NCI-H2081 (cell line): ENCODE data around the gene INSIG2.

ENCODE experiments used
- DNase-seq, 2 experiments: peaks; one replicate each; lab custom pipeline; 2025; lab: John Stamatoyannopoulos, UW

Gene INSIG2

DNA sequence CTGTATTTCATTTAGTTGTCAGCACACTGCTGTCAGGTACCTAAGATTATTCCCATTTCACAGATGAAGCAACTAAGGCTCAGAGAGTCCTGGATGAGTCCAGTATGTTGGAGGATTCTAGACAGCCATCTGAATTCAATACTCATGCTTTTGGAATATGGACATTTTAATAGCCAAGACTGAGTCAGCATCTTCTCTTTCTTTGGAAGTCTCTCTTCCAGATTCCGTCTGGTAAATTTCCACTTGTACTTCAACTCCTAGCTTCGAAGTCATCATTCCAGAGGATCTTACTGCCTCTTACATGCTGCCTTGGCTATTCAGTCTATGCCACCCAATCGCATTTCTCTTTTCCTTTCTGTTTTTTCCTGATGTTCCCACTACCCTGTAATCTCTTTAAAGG, 40.6 kb downstream of the INSIG2 start:
- DNase-seq: no peak

DNA sequence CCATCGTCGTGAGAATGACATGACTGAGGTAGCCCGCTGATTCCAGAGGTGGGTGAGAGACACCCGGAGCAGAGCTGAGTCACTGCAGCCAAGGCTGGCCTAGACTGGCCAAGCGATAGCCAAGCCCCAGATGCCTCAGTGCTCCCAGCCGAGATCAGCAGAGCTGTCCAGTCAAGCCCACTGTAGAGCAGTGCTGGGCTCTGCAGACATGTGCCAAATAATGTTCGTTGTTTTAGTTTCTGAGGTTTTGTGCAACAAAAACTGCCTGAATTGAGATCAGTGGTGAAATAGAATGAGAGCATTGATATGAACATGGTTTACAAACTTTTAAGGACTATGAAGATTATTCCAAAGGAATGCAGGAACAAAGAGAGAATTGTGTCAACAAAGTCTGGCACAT, 42.1 kb downstream of the INSIG2 start:
- no peak for DNase-seq

DNA sequence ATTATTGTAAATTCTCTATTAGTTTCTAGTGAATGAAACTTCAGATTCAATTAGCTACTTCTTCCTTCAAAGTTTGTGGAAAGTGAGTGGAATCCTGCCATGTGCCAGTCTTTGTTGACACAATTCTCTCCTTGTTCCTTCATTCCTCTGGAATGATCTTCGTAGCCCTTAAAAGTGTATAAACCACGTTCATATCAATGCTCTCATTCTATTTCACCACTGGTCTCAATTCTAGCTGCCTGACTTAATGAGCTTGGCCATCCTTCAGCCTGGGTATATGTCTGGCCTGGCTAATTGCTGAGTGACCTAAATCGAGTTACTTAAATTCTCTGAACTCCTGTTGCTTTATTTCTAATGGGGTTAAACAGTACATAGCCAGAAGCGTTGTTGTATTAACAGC, 43.5 kb downstream of the INSIG2 start:
- DNase-seq: no peak

DNA sequence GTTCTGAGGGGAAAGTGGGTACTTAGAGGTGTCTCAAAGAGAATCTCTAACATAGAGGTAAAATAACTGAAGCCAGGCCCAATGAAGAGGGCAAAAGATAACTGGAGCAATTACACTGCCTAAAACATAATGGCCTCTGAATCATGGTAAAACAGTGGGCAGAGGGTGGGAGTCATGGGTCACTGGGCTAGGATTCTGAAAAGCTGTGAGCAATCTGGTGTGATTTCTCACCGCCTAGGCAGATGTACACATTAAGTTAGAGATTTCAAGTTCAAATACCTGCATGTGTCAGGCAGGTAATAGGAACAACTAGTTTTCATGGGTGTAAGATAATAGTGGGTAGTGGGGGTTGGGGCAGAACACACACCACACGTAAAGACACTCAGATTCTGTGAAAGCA, 45.6 kb downstream of the INSIG2 start:
- DNase-seq: no peak

DNA sequence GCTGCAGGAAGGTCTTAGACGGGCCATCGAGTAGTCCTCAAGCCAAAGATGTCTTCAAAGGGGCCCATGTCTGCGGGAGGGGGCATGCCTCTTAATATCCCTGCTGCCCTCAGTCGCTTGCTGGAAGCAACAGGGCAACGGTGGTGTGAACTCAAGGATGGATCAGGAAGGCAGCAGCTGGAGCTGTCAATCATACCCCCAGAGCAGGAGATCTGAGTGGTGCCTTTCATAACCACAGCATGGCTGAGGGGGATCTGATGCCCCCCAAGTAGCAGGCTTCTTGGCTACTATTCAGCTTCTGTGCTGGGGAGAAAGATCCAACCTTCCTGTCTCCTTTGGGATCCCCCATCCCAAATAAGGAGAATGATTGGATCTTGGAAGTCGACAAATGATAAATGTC, 46.4 kb downstream of the INSIG2 start:
- DNase-seq: no peak

DNA sequence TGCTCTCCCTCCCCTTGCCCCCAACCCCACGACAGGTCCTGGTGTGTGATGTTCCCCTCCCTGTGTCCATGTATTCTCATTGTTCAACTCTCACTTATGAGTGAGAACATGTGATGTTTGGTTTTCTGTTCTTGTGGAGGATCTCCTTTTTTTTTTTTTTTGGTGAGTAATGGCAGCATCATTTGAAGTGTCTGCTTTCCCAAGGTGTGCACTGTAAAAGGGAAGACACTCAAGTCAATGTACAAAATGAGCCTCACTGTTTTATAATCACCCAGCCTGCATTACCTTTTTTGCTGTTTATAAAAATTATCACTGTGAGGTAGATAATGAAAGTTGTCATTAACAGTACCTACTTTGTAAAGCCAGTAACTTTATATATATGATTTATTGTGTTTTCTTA, 56.9 kb downstream of the INSIG2 start:
- no peak for DNase-seq

DNA sequence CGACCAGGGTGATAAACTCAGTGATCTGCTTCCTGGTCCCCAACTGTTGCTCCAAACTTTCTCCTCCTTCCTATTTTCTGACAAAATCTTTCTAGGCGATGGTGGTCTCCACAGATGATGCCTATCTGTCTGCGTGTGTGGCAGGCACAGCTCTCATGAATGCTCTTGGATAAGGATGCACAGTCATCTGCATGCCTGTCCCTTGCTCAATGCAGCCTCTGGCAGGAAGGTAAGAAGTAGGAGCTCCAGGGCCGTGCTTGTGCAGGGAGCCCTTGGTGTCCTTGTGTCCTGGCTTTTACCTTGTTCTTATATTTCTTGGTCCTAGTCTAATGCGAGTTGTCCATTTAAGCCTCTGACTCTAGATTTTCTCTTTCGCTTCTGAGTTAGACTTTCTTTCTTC, 57.5 kb downstream of the INSIG2 start:
- DNase-seq: no peak

DNA sequence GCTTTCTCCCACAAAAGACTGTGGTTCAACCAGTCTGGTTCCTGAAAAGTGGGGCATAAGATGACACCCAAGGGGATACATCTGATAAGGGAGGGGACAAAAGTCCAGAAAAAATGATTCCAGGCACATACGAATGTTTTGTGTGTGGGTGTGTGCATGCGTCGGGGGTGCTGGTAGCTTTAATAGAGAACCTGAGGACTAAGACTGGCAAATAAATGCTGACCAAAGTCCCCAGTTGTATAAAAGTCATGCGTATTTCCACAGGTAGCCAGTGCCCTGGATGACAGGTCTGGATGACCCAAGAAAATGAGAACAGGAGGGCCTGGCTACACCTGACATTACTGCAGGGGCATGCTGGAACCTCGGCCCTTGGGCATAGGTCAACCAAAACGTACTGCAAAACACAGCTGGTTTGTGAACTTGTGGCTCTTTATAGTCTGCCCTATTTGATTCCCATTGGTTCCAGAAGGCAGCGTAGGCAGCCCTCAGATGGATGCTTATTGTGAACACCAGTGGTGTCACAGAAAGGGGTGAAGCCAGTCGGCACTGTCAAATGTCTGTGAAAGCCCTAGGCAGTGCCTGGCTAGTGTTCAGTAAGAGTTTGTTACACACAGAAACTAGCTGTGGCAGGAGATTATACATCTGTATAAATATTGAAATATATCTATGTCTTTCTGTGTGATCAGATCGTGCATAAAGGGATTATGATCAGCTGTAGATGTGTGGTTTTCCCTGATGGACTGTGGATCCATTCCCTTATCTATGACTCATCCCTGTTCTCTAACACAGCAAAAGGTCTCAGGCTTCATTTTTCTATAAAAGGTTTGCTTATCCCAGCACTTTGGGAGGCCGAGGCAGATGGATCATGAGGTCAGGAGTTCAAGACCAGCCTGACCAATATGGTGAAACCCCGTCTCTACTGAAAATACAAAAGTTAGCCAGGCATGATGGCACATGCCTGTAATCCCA, 58.3 kb downstream of the INSIG2 start:
- no peak for DNase-seq

DNA sequence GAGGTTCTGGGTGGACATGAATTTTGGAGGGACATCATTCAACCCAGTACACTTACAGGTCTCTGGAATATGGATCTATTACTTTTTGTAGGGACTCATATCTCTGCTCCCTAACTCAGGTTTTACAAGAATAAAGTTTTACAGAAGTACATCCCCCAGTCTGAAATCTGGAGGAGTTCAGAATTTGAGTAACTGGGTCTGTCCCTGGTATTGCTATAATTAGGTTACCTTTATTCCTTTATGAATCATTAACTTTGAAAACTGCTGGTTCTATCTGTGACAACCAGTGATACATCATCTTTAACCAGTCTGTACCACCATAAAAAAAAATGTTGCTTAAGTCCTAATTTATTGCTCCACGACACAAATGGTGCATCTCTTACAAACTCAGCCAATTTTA, 59.9 kb downstream of the INSIG2 start:
- no peak for DNase-seq

DNA sequence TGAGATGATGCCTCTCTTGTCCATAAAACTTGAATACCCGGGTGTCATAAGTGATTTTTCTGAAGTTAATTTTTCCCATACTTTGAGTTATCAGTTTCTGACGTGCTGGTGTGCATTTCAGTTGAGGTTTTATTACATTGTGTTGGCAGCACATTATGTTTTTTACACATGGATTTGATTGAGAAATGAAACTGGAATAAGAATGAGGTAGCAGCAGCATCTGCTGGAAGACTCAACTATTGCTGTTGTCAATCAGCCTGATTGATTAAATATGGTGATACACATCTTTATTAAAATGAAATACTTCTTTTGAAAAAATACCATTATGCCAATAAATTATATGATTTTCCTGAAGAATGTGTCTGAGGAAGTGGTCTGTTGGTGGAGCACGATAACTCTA, 60.5 kb downstream of the INSIG2 start:
- no peak for DNase-seq

DNA sequence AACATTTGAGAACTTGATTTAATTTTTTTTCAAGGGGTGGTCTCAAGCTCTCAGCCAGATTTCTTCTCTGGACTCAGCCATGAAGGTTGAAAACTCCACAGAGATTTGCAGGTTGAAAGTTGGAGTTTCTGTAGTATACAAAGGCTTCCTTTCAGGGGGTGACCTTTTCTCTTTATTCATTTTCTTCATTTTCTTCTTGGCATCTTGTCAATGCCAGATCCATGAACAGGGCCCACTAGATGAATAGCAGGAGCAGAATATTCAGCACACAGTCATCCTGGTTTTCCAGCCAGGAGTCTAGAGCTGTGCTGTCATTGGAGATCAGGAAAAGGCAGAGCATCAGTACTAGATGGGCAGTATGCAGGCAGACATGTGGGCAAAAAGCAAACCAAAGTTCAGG, 62.0 kb downstream of the INSIG2 start:
- no peak for DNase-seq

DNA sequence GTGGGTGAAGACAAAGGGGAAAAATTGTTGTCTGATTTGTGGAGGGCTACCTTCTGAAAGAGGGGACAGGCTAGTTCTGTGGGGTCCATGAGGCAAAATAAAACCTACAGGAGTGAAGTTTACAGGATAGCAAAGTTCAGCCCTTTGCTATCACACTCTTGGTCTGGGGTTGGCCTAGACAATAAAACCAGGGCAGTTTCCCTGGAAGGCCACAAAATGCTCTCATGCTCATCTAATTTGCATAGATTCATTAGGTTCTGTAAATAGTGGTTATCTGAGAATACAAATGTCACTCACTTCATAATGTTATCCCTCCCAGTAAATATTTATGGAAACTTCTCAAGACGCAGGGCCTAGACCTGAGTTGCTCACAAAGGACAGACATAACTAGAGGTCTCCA, 63.6 kb downstream of the INSIG2 start:
- DNase-seq: no peak

DNA sequence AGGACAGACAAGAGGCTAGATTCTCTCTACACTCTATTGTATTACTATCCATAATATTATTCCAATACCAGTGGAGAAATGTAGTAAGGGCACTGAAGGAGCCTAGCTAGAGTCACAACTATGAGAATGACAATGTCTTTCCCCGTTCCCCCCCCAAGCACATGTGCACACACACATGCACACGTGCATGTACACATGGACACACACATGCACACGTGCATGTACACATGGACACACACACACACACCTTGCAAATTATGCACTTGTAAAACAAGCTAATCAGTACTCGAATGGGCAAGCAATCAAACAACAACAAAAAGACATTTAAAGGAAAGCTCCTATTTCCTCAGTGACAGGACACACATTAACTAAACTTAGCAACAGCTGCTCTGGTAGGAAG, 65.2 kb downstream of the INSIG2 start:
- no peak for DNase-seq

DNA sequence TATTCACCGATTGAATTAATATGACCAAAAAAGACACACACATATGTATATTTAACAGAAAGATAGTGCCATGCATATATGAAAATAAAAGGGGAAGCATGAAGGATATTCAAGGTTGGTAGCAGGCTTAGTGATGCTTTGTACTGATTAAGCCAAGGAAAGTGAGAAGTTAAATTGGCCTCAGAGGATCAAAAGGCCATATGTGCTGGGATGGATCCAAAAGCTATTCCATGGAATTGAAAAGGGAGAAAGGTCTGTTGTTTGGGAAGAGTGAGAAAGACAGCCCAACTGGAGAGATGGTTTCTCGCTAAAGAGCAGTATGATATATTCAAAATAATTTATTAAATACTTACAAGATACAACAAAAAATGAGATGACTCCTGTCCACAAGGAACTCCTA, 65.9 kb downstream of the INSIG2 start:
- no peak for DNase-seq
